GM20431 (cell line): ENCODE data around the gene GJA1.

Source experiments
- in situ Hi-C: fragments of 300-500 bp; cut with MseI, MboI; formaldehyde crosslinking; loops from one replicate; pipeline ENCODE4 v1.15.0; 2020; ENCODE audit warnings: low sequenced_read_pairs; ENCODE audit not compliant: unreplicated experiment

GJA1 gene

DNA sequence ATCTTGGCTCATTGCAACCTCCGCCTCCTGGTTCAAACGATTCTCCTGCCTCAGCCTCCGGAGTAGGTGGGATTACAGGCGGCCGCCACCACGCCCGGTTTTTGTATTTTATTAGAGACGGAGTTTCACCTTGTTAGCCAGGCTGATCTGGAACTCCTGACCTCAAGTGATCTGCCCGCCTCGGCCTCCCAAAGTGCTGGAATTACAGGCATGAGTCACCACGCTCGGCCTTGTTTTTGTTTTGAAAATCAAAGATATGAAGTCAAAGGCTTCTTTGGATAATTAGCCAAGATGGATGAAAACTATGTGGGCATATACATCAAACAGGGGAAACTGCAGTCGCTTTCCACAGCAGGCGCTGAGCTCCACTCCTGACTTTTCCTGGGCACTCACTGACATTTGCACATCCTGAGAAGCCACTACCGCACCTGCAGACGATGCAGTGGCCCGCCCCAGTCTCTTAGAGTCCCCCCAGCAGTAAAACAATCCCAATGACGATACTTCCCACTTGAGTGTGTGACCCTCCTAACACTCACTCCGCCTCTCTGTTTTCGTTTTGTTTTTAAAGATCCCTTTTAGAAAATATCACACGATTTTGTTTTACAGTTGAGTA, 44.1 kb downstream of the GJA1 start:
- in situ Hi-C loops, result no loop called here

DNA sequence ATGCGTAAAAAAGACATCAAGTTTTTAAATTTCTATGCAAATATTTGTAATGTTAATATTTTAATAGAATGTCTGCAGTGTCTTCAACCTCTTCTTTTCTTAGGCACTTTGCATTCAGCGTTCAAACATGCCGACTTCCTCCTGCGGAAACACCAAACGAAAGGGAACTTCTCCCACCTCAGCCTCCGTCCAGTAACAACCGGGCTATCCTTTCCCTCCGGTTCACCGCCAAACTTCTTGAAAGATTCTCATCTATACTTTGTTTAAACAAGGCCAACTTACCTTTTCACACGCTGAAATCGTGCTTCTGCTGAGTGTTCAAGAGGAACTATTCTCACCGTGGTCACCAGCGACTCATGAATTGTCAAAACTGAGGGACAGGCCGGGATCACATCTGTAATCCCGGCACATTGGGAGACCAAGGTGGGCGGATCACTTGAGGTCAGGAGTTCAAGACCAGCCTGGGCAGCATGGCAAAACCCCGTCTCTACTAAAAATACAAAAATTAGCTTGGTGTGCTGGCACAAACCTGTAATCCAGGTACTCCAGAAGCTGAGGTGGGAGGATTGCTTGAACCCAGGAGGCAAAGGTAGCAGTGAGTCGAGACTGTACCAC, 44.8 kb downstream of the GJA1 start:
- in situ Hi-C loops, result no loop called here

DNA sequence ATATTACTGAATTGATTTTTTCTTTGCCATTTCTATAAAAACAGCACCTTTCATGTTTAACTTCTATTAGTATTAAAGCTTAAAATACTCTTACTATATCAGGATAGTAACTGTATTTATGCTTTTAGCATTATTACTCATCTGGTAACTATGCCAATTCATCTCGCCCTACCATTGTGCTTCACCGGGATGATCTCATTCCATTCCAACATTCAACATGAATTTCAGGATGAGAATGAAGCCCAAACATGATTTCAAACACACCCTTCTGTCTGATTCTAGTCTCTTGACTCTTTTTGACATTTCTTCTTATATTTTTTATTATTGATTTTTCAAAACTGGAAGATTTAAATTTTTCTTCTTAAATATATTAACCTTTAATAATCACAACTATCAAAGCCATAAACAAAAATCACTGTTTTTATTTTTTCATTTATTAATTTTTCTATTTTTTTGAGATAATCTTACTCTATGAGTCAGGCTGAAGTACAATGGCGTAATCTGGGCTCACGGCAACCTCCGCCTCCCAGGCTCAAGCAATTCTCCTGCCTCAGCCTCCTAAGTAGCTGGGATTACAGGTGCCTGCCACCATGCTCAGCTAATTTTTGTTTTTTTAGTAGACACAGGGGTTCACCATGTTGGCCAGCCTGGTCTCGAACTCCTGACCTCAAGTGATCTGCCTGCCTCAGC, 46.7 kb downstream of the GJA1 start:
- in situ Hi-C loops, result no loop called here

DNA sequence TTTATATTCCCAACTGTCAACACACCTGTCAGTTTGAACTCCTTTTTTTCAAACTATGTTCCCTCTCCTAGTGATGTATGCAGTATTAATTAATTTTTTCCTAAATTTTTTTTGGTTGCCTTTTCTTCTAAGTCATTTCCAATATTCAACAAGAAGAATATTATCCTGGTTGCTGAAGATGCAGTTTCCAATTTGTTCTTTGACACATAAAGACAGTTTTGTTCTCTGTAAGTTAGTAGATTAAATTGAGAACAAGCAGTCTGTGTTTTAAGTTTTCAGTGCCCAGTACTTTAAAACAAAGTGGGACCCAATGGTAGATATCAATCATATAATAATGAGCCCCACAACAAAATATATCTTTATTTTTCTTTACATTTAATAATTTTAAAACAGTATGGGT, 47.3 kb downstream of the GJA1 start:
- in situ Hi-C loops, result no loop called here

DNA sequence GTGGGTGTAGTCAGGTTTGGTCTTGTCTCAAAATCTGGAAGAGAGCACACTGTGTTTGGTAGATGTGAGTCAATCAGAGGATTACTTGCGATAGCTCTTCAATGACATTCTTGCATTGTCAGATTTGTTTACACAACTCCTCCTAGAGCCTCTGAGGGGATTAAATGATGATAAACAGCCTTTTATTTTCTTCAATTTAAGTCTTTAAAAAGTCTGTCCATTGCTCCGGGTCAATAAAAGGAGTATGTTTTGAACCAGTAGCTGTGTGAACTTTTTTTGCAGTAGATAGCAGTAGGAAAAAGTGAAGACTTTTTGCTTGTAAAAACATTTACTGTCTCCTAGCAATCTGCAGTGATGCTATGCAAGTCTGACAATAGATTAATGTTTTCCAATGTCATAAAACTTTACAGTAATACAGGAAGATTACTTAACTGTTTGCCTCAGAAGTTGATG, 49.9 kb downstream of the GJA1 start:
- in situ Hi-C loops, result no loop called here

DNA sequence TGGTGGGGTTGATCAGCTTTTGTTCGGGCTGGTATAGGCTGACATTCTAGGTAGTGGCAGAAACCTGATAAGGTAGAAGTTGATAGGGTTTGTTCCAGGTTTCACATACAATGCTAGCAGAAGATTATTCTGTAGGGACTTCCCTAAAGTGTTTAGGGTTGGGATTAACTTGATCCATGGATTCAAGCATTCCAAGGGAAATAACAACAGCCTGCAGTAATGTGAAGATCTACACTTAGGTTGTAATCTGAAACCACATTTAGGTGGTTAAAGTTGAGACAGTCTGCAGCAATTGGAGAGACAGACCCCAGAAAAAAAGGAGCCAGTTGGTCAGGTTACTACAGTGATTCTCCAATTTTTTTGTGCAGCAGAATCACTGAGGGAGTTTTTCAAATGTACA, 56.1 kb downstream of the GJA1 start:
- in situ Hi-C loops, result no loop called here

DNA sequence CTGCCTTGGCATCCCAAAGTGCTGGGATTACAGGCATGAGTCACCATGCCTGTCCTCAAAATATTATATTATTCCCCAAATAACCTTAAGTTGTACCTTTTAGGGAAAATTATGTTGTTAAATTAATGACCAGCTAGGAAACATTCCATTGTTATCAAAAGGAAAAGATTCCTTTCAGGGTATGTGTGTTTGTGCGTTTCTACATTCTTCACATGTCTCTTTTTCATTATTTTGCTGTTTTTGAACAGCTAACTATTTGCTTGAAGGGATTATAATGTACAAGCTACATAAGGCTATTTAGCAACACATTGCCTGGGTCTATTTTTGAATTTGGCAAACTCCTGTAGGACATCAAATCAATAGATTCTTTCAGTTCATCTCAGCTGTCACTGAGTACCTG, 57.1 kb downstream of the GJA1 start:
- in situ Hi-C loops, result no loop called here

DNA sequence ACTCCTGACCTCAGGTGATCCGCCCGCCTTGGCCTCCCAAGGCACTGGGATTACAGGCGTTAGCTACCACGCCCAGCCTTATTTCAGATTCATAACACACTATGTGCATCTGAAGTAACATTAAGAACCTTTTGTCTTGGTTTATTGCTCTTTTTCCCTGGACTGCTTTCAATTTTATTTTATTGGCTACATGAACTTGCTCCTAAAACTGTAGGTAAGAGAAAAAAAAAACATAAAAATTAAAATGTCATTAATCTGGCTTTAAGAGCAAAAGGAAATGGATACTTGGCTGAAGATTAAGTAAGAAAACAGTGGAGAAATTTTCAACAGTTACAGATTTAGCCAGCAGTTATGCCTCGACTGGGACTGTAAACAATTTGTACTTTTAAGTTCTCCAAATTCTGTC, 62.5 kb downstream of the GJA1 start:
- in situ Hi-C loops, result no loop called here

DNA sequence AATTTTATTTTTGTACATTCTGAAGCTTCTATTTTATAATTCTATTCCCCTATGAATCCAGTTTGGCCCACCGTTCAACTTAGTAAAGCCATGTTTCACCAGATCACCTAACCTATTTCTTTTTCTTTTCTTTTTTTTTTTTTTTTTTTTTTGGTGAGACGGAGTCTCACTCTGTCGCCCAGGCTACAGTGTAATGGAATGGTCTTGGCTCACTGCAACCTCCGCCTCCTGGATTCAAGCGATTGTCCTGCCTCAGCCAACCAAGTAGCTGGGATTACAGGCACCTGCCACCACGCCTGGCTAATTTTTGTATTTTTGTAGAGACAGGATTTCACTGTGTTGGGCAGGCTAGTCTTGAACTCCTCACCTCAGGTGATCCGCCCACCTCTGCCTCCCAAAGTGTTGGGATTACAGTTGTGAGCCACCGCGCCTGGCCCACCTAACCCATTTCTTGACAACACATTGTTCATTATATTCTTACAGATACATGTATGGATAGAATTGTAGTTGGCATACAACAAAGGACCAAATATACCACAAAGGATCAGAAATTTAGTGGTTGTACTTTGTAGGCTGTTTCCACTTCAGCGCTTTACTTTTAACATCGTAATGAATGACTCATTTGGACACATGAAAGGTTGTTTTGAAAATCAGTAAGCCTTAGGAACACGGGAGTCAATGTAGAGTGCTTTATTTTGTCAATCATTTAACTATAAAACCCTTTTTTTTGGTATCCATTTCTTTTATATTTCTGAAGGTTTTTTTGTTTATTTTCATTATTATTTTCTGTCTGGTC, 63.2 kb downstream of the GJA1 start:
- in situ Hi-C loops, result no loop called here
